ENCODE results near the gene DNAJC5.

- no peak for TF ChIP-seq POLR2A (IDR thresholded peaks at IDR 0.05)
- no peak for TF ChIP-seq CTCF (IDR thresholded peaks at IDR 0.05)
- TF ChIP-seq POLR2AphosphoS5 (IDR thresholded peaks at IDR 0.05), result no peak
These were observed 26.7 kb upstream of the DNAJC5 start for GRCh38 chr20:63868264-63868663.

All from breast epithelium (tissue), 3 donors.